Tibial nerve (tissue), 4 donors: Measurements from ENCODE around the gene CRAT.

Source experiments
- EP300 ChIP-seq, 2 donors: sonication (generic); formaldehyde crosslinking; IDR thresholded peaks; one replicate each; pipeline ENCODE4 v1.6.1; 2017; ENCODE audit warnings: antibody characterized with exemption in 2 of 2, mild to moderate bottlenecking in 1 of 2
- TF ChIP-seq, protein P1 (sequence below), 5 experiments: fragments of 200-600 bp in 3 of 5; fragments of 450-650 bp in 2 of 5; sonication (generic) in 3 of 5; IDR thresholded peaks; one replicate each; pipeline ENCODE4 v1.5.1; 2016 to 2019; ENCODE audit warnings: antibody characterized with exemption in 5 of 5, mild to moderate bottlenecking in 3 of 5, moderate library complexity in 2 of 5

DNA sequence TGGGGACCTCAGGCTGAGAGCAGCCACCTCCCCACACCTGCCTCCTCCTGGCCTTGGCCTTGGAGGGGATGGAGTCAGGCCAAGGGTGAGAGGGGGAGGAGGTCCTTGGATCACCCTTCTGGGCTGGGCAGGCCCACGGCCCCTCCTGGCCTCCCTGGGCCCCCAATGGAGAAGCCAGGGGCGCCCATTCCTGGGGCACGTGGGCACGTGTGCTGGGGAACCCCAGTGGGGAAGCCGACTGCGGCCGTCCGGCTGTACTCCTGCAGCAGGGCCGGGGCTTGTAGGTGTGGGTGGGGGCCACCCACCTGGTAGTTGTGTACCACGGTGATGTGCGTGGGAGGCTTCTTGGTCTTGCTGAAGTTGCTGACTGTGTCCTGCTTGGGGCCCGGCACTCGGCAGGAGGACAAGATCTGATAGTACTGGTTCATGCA, 8.5 kb downstream of the CRAT start:
- TF ChIP-seq, protein P1, sequence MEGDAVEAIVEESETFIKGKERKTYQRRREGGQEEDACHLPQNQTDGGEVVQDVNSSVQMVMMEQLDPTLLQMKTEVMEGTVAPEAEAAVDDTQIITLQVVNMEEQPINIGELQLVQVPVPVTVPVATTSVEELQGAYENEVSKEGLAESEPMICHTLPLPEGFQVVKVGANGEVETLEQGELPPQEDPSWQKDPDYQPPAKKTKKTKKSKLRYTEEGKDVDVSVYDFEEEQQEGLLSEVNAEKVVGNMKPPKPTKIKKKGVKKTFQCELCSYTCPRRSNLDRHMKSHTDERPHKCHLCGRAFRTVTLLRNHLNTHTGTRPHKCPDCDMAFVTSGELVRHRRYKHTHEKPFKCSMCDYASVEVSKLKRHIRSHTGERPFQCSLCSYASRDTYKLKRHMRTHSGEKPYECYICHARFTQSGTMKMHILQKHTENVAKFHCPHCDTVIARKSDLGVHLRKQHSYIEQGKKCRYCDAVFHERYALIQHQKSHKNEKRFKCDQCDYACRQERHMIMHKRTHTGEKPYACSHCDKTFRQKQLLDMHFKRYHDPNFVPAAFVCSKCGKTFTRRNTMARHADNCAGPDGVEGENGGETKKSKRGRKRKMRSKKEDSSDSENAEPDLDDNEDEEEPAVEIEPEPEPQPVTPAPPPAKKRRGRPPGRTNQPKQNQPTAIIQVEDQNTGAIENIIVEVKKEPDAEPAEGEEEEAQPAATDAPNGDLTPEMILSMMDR (IDR thresholded peaks at IDR 0.05): no peak
- no peak for TF ChIP-seq EP300 (IDR thresholded peaks at IDR 0.05)
